ENCODE measurements around the gene GNGT2. TPM values are rescaled to one million over a fixed set of nuclear protein-coding genes. Genes with fewer than 3 reads are reported as not detected.

GNGT2 gene
- total RNA-seq, 1 experiment from 2014 or later = 9.4 TPM

DNA sequence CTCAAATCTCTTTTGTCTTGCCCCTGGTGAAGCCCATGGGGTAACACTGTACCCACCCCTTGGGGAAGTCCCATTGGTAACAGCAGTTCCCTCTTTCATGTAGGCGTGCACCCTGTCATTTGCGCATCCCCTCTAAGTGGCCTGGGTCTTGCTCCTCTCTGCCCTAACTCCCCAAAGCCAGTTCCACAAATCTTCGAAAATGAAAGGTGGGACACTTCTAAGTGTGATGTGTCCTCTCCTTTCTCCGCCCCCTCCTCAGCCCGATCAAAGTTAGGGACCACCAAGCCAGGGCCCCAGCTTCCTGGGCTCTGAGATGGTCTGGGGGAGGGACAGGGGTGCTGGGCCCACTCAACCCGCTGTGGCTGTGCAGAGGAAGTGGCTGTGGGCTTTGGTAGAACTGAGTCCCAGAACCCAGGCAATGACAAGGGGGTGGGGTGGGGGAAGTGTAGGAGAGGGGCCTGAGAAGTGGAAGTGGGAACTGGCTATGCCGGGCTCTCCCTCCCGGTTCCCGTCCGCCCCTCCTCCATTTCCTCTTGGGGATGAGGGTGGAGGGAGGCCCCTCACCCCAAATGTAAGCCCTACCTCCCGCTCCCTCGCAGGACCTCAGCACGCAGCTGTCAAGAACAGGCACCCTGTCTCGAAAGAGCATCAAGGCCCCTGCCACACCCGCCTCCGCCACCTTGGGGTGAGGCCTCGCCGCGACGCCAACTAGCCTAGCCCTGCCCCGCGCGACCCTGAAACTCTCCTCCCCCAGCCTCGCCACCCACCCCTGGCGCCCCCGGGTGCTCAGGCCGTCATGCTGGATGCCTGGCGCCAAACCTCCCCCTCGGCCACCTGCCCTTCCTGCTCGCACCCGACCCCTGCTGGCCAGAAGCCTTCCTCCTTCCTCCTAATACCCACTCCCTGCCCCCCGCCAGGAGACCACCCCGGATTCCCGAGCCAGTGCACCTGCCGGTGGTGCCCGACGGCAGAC is 8.9 kb upstream of the GNGT2 start:
- POLR2A ChIA-PET (ENCODE audit: unreplicated experiment) = no interaction called here
- Histone ChIP-seq H3K79me2 (ENCODE audit: low read depth) (no peaks in the 10 kb centered on the region), H3K4me2 (no peak overlapping the region), H3K4me1 (replicated peaks; ENCODE audit: insufficient read depth) (no peaks in the 10 kb centered on the region), H3K27ac (no peak overlapping the region), H3K9me2 (ENCODE audit: insufficient read depth) (no peaks in the 10 kb centered on the region), H3K9me3 (ENCODE audit: insufficient read depth, low read depth) (no peaks in the 10 kb centered on the region), H3K4me3 (no peak overlapping the region), H3K36me3 (ENCODE audit: low read depth) (no peaks in the 10 kb centered on the region), H3K27me3 (ENCODE audit: insufficient read depth, low read depth) (peaks cover 15% of the 10 kb centered on the region; the same call in 1 of the 2 replicates), H4K20me1 (ENCODE audit: insufficient read depth) (no peaks in the 10 kb centered on the region), H3F3A (ENCODE audit: insufficient read depth, low read depth) (no peaks in the 10 kb centered on the region), H2AFZ (no peak overlapping the region)
- CTCF ChIA-PET = no interaction called here
- DNase-seq = no peak
- TF ChIP-seq CTCF (conservative IDR thresholded peaks at IDR 0.05) (no peak), EZH2 (IDR thresholded peaks at IDR 0.05; ENCODE audit: low read depth) (no peak)
- no TSS peak for BruUV-seq (replicated peaks)
- intact Hi-C loops (cut with micrococcal nuclease; ENCODE audit: unreplicated experiment) = no loop called here

GRCh38 chr17:49217651-49218413 is 7.5 kb upstream of the GNGT2 start:
- intact Hi-C loops (cut with micrococcal nuclease; ENCODE audit: unreplicated experiment) = no loop called here
- Histone ChIP-seq H3K36me3 (ENCODE audit: low read depth) (no peaks in the 10 kb centered on the region), H3F3A (ENCODE audit: insufficient read depth, low read depth) (no peaks in the 10 kb centered on the region), H3K27me3 (ENCODE audit: insufficient read depth, low read depth) (peaks cover 5% of the 10 kb centered on the region; the same call in 1 of the 2 replicates), H3K4me1 (replicated peaks; ENCODE audit: insufficient read depth) (no peaks in the 10 kb centered on the region), H3K27ac (no peak overlapping the region), H3K79me2 (ENCODE audit: low read depth) (no peaks in the 10 kb centered on the region), H3K9me2 (ENCODE audit: insufficient read depth) (no peaks in the 10 kb centered on the region), H2AFZ (no peak overlapping the region), H3K9me3 (ENCODE audit: insufficient read depth, low read depth) (no peaks in the 10 kb centered on the region), H3K4me2 (no peak overlapping the region), H4K20me1 (ENCODE audit: insufficient read depth) (no peaks in the 10 kb centered on the region), H3K4me3 (no peak overlapping the region)
- no peak for DNase-seq
- ChIA-PET POLR2A (ENCODE audit: unreplicated experiment) (no interaction called here), CTCF (no interaction called here)
- TF ChIP-seq EZH2 (IDR thresholded peaks at IDR 0.05; ENCODE audit: low read depth) (no peak), CTCF (conservative IDR thresholded peaks at IDR 0.05) (no peak)
- no TSS peak for BruUV-seq (replicated peaks)

- Histone ChIP-seq H3K4me2 (no peak overlapping the region), H4K20me1 (ENCODE audit: insufficient read depth) (no peaks in the 10 kb centered on the region), H3K4me3 (no peak overlapping the region), H3F3A (ENCODE audit: insufficient read depth, low read depth) (no peaks in the 10 kb centered on the region), H3K27ac (no peak overlapping the region), H2AFZ (no peak overlapping the region), H3K36me3 (ENCODE audit: low read depth) (no peaks in the 10 kb centered on the region), H3K9me3 (ENCODE audit: insufficient read depth, low read depth) (no peaks in the 10 kb centered on the region), H3K27me3 (ENCODE audit: insufficient read depth, low read depth) (no peaks in the 10 kb centered on the region), H3K9me2 (ENCODE audit: insufficient read depth) (no peaks in the 10 kb centered on the region), H3K79me2 (ENCODE audit: low read depth) (no peaks in the 10 kb centered on the region), H3K4me1 (replicated peaks; ENCODE audit: insufficient read depth) (no peaks in the 10 kb centered on the region)
- intact Hi-C loops (cut with micrococcal nuclease; ENCODE audit: unreplicated experiment) = no loop called here
- no peak for DNase-seq
- BruUV-seq (replicated peaks) = no TSS peak
- POLR2A ChIA-PET (ENCODE audit: unreplicated experiment) = no interaction called here
- TF ChIP-seq CTCF (conservative IDR thresholded peaks at IDR 0.05) (no peak), EZH2 (IDR thresholded peaks at IDR 0.05; ENCODE audit: low read depth) (no peak)
- CTCF ChIA-PET = no interaction called here
Observed at GRCh38 chr17:49216953-49217650, 6.7 kb upstream of the GNGT2 start.

Measured in PC-9 (cell line).